ENCODE data around the gene MIS18A.

The MIS18A gene

DNA sequence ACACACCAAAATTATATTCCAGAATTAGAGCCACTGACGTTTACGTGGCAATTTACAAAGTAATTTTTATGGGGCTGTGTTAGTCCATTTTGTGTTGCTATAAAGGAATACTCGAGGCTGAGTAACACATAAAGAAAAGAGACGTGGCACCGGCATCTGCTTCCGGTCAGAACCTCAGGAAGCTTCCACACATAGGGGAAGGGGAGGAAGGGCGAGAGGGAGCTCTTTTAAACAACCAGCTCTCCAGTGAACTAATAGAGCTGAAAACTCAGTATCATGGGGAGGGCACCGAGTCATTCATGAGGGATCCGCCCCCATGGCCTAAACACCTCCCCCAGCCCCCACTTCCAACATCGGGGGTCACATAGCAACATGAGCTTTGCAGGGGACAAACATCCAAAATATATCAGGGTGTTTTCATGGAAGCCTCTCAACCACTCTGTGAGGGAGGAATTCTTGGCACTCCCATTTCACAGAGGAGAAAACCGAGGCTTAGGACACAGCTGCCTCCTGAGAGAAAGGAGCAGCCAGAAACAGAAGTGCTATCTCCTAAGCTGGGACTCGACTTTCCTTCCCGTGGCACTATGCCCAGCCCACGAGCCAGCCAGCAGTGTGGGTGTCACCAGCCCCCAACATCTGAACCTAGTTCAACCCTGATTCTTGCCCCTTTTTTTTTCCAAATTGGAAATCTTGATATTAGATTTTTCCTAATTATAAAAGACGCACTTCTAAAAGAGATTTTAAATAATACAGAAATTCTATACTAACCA, 29.2 kb downstream of the MIS18A start:
- no peak for DNase-seq

- DNase-seq: no peak
These were observed 30.0 kb downstream of the MIS18A start for GRCh38 chr21:32248571-32249461.

DNA sequence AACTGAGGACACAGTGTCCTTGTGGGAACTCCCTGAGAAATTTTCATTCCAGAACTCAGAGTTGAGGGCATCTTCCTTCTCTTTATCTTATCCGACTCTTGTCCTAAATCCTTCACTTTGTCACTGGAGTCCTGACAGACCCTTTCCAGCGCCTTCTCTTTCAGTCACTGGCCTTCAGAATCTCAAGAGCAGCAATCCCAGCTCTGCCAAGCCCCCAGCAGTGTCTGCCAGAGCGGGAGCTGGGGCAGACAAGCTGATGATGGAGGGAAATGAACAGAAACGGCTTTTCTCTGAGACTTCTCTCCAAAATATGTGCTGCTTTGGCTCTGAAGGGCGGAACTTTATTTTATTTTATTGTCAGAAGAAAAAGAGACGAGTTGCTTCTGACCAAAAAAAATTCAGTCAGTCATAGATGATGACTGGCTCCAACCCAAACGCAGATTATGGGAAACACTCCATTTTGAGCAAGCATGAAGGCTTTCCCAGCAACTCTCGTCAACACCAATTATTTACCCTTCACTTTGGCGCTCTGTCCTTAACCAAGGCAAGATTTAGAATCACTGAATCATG, 32.2 kb downstream of the MIS18A start:
- no peak for DNase-seq

- no peak for DNase-seq
These were observed 32.9 kb downstream of the MIS18A start for GRCh38 chr21:32245971-32246370.

DNA sequence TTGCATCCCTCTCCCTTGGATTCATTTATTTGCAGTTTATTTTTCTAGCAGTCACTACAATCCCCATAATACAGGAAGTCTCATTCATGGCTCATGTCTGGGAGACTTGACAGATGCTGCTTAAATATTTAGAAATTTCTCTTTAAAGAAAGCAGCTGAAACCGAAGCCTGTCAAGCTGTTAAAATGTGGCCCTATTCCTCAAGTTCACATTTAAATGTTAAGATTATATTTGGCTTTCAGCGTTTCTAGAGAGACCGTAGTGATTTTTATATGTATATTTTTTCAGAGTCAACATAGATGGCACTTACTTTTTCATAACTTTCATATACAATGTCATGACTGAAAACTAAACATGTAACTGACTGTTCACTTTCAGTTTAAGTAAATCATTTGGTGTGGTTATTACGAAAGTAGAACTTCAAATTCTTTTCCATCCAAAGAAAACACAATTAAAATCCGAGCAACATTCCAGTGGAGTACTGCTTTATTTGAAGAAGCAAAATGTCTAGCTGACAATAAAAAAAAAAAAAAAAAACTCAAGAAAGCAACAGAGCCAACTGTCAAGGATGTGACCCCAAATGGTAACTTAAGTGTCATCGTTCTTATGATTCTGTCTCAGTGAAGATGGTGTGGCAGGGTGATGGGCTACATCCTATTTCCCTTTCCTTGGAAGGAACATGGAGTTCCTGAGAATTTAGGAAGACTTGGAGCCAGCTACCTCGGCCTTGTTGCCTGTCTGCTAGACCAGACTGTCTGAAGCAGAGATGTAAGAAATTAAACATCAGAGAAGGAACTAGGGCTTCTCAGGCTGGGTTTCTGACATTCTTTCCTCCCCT, 37.8 kb downstream of the MIS18A start:
- no peak for DNase-seq

GRCh38 chr21:32239551-32239950, 39.3 kb downstream of the MIS18A start:
- no peak for DNase-seq

- DNase-seq: no peak
These were observed 40.8 kb downstream of the MIS18A start for GRCh38 chr21:32238063-32238462.

- no peak for DNase-seq
These were observed 41.8 kb downstream of the MIS18A start for GRCh38 chr21:32237021-32237420.

GRCh38 chr21:32233722-32234301, 45.0 kb downstream of the MIS18A start:
- no peak for DNase-seq

DNA sequence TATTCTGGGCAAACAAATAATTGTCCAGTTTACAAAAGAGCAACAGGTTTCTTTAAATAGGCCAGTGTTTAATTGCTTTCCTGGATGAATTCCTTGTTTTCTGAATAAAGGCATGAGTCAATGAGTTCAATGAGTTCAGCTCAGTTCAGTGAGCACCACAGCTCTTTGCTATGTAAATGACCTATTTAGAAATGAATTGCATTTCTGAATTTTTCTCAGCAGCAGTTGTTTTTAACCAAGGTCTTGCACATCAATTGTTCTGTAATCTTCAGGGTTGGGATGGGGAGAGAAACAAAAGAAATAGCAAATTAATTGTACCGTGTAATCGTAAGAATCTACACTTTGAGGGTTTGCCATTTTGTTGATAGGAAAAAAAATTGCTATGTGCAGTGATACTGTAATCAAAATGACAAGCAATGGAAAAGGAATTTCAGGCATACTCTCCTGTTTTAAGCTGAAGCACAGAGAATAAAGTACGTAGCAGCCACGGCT, 45.7 kb downstream of the MIS18A start:
- peak; percentile 3 for DNase-seq

DNA sequence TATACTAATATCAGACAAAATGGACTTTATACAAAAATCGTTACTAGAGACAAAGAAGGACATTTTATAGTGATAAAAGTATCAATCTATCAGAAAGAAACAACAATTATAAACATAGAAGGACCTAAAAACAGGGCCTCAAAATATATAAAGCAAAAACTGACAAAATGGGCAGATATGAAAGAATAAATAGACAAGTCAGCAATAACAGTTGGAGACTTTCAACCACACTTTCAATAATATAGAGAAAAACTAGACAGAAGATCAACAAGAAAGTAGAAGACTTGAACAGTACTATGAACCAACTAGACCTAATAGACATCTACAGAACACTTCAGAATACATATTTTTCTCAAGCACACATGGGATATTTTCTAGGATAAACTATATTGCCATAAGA, 52.4 kb downstream of the MIS18A start:
- DNase-seq: no peak
